ENCODE results near the gene GABRR3.

Gene GABRR3

GRCh38 chr3:97956051-97956450 lies 79.1 kb downstream of the GABRR3 start:
- Histone ChIP-seq H3K9me3 (ENCODE audit: low read length) (no peaks in the 10 kb centered on the region), H3K4me1 (ENCODE audit: insufficient read depth, low read length, severe bottlenecking) (no peaks in the 10 kb centered on the region), H3K4me2 (ENCODE audit: low read length) (no peak overlapping the region), H2AFZ (ENCODE audit: low read length) (no peak overlapping the region), H3K9ac (ENCODE audit: low read length) (no peak overlapping the region), H4K20me1 (ENCODE audit: insufficient read depth, low read length) (no peaks in the 10 kb centered on the region), H3K36me3 (ENCODE audit: insufficient read depth, low read length) (peaks cover 77% of the 10 kb centered on the region), H3K27ac (ENCODE audit: low read depth, low read length, poor library complexity, severe bottlenecking) (no peak overlapping the region), H3K4me3 (ENCODE audit: low read depth, low read length, poor library complexity, severe bottlenecking) (no peak overlapping the region), H3K79me2 (ENCODE audit: insufficient read depth, low read length) (no peaks in the 10 kb centered on the region), H3K9me2 (ENCODE audit: low read depth, low read length) (no peaks in the 10 kb centered on the region), H3F3A (ENCODE audit: insufficient read depth, low read length) (no peaks in the 10 kb centered on the region), H3K27me3 (ENCODE audit: insufficient read depth, low read length) (no peaks in the 10 kb centered on the region)
- no peak for TF ChIP-seq CTCF (IDR thresholded peaks at IDR 0.05; ENCODE audit: low read length)
- TF ChIP-seq EZH2 (IDR thresholded peaks at IDR 0.05; ENCODE audit: borderline replicate concordance, low read length), result no peak

DNA sequence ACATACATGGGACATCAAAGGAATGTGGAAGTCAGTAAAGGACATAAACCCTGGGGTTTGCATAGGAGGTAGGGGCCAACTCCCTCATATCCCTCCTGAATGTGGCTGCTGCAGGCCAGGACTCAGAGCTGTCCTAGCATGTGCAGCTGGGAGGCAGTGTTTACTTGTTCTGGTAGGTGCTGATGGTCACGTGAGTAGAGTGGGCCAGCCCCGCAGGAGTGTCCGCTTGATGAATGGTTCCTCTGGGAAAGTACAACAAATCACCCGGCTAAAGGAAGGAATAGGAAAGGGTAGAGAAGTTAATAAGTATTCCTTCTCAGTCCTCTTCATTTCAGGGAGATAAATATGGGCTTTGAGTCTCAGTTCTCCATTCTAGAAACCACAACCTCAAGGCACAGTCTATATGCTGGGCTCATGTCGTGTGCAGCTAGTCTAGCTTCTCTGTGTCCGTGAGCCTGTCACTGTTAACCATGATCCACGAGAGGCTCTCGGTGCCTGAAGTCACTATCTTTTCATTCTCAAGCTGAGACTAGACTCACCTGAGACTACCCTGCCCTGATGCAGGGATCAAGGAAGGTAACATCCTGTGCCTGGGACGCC lies 80.8 kb downstream of the GABRR3 start:
- no peaks in the 10 kb centered on the region for H3K4me1 ChIP-seq (ENCODE audit: insufficient read depth, low read length, severe bottlenecking)
- H3K9me2 ChIP-seq (ENCODE audit: low read depth, low read length), result no peaks in the 10 kb centered on the region
- no peak for TF ChIP-seq EZH2 (IDR thresholded peaks at IDR 0.05; ENCODE audit: borderline replicate concordance, low read length)
- TF ChIP-seq CTCF (IDR thresholded peaks at IDR 0.05; ENCODE audit: low read length), result no peak
- H3K9me3 ChIP-seq (ENCODE audit: low read length), result no peaks in the 10 kb centered on the region
- H3K27ac ChIP-seq (ENCODE audit: low read depth, low read length, poor library complexity, severe bottlenecking), result no peak overlapping the region
- no peak overlapping the region for H2AFZ ChIP-seq (ENCODE audit: low read length)
- H3K27me3 ChIP-seq (ENCODE audit: insufficient read depth, low read length), result no peaks in the 10 kb centered on the region
- H3K9ac ChIP-seq (ENCODE audit: low read length), result no peak overlapping the region
- no peaks in the 10 kb centered on the region for H3K79me2 ChIP-seq (ENCODE audit: insufficient read depth, low read length)
- no peaks in the 10 kb centered on the region for H3F3A ChIP-seq (ENCODE audit: insufficient read depth, low read length)
- H3K4me2 ChIP-seq (ENCODE audit: low read length), result no peak overlapping the region
- no peak overlapping the region for H3K4me3 ChIP-seq (ENCODE audit: low read depth, low read length, poor library complexity, severe bottlenecking)
- no peaks in the 10 kb centered on the region for H4K20me1 ChIP-seq (ENCODE audit: insufficient read depth, low read length)
- peaks cover 77% of the 10 kb centered on the region for H3K36me3 ChIP-seq (ENCODE audit: insufficient read depth, low read length)

DNA sequence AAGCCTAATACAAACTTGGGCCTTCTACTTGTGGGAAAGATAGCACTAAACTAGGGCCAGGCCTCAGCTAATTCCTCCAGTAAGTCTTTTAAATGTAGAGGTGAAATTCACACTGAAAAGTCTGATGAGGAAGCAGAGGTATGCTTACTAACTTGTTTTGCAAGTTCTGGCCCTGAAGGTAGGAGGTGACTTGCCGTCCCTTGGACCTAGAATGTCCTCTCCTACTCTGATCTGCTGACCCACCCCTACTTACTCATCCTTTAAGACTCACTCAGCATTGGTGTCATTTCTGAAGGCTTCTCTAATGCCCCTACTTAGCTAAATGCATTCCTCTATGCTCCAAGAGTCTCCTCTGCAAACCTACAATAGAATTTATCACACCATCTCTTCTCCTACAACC lies 82.2 kb downstream of the GABRR3 start:
- no peaks in the 10 kb centered on the region for H3F3A ChIP-seq (ENCODE audit: insufficient read depth, low read length)
- H3K27me3 ChIP-seq (ENCODE audit: insufficient read depth, low read length), result no peaks in the 10 kb centered on the region
- no peak overlapping the region for H3K9ac ChIP-seq (ENCODE audit: low read length)
- no peaks in the 10 kb centered on the region for H3K9me2 ChIP-seq (ENCODE audit: low read depth, low read length)
- H3K9me3 ChIP-seq (ENCODE audit: low read length), result no peaks in the 10 kb centered on the region
- H3K4me3 ChIP-seq (ENCODE audit: low read depth, low read length, poor library complexity, severe bottlenecking), result no peak overlapping the region
- no peaks in the 10 kb centered on the region for H4K20me1 ChIP-seq (ENCODE audit: insufficient read depth, low read length)
- no peaks in the 10 kb centered on the region for H3K4me1 ChIP-seq (ENCODE audit: insufficient read depth, low read length, severe bottlenecking)
- no peak overlapping the region for H2AFZ ChIP-seq (ENCODE audit: low read length)
- no peak for TF ChIP-seq CTCF (IDR thresholded peaks at IDR 0.05; ENCODE audit: low read length)
- TF ChIP-seq EZH2 (IDR thresholded peaks at IDR 0.05; ENCODE audit: borderline replicate concordance, low read length), result no peak
- no peaks in the 10 kb centered on the region for H3K79me2 ChIP-seq (ENCODE audit: insufficient read depth, low read length)
- H3K4me2 ChIP-seq (ENCODE audit: low read length), result no peak overlapping the region
- no peak overlapping the region for H3K27ac ChIP-seq (ENCODE audit: low read depth, low read length, poor library complexity, severe bottlenecking)
- peaks cover 79% of the 10 kb centered on the region for H3K36me3 ChIP-seq (ENCODE audit: insufficient read depth, low read length)
